ENCODE measurements around the gene ADGRA3.

DNA sequence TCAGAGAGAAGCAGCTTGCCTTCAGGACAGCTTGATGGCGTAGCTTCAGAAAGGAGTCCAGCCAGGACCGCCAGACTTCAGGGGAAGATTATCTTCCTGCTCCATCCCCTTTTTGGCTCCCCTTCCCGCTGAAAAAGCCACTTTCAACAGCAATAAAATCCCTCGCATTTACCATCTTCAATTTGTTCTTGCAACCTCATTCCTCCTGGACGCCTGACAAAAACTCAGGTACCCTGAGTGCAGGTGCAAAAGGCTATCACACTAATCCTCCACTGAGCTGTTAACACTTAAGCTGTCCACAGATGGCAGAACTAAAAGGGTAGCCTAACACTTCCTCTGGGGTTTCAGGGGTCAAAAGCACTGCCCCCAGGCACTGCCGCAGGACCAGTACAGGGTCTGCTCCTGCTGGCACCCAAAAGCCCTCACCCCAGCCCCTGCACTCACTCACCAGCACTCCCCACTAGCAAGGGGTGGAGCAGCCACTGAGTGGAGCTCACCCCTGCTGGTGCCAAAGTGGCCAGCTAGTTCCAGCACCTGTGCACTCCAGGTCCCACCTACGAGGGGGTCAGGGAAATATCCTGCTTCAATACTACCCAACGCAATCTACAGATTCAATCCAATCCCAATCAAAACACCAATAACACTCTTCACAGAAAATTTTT is 145.8 kb downstream of the ADGRA3 start:
- TF ChIP-seq, protein P1, sequence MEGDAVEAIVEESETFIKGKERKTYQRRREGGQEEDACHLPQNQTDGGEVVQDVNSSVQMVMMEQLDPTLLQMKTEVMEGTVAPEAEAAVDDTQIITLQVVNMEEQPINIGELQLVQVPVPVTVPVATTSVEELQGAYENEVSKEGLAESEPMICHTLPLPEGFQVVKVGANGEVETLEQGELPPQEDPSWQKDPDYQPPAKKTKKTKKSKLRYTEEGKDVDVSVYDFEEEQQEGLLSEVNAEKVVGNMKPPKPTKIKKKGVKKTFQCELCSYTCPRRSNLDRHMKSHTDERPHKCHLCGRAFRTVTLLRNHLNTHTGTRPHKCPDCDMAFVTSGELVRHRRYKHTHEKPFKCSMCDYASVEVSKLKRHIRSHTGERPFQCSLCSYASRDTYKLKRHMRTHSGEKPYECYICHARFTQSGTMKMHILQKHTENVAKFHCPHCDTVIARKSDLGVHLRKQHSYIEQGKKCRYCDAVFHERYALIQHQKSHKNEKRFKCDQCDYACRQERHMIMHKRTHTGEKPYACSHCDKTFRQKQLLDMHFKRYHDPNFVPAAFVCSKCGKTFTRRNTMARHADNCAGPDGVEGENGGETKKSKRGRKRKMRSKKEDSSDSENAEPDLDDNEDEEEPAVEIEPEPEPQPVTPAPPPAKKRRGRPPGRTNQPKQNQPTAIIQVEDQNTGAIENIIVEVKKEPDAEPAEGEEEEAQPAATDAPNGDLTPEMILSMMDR (conservative IDR thresholded peaks at IDR 0.05; ENCODE audit: low read length): no peak
- TF ChIP-seq EZH2phosphoT487 (IDR thresholded peaks at IDR 0.05; ENCODE audit: borderline replicate concordance, low read depth, low read length): no peak

All from OCI-LY7 (cell line).